MM.1S (cell line): ENCODE results near the gene TMEM198.

Experiments used
- EZH2 ChIP-seq: fragments of 300-600 bp; sonication (generic); optimal IDR thresholded peaks from 2 replicates; pipeline ENCODE3; 2017; ENCODE audit warnings: low read depth, mild to moderate bottlenecking, antibody characterized with exemption, low read length, mixed read lengths
- TF ChIP-seq, protein P1 (sequence below): fragments of 300-600 bp; sonication (generic); IDR thresholded peaks from 2 replicates; pipeline ENCODE4 v1.5.1; 2016; ENCODE audit warnings: antibody characterized with exemption, low read length, mixed read lengths

DNA sequence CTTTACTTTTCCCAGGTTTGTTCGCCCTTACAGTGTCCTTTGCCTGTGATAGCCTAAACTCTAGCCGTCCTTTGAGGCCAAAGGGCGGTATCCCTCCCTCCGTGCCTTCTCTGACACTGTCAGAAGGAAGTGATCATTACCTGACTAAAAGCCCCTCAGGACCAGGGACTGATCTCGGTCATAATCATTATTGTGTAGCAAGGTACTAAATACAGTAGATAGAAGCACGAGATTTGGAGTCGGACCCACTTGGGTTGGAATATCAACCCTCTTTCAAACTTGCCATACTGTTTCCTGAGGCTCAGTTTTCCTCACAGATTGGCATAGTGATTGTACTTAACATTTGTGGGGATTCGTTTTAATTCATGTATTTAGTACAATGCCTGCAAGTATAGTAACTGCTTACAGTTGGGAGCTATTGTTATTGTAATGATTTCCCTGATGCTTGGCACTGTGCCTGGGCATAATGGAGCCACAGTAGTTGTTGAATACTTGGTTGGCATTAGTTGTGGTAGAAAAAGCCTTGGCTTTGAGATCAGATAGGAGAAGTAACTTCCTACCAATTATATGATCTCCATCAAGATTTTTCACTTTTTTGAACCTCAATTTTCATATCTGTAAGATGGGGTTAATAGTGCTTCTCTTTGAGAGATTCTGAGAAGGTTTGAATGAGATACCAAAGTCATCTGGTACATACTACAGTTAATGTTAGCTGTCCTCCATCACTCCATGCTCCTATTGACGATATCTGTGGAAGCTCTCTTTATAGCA lies 54.7 kb downstream of the TMEM198 start:
- TF ChIP-seq, protein P1, sequence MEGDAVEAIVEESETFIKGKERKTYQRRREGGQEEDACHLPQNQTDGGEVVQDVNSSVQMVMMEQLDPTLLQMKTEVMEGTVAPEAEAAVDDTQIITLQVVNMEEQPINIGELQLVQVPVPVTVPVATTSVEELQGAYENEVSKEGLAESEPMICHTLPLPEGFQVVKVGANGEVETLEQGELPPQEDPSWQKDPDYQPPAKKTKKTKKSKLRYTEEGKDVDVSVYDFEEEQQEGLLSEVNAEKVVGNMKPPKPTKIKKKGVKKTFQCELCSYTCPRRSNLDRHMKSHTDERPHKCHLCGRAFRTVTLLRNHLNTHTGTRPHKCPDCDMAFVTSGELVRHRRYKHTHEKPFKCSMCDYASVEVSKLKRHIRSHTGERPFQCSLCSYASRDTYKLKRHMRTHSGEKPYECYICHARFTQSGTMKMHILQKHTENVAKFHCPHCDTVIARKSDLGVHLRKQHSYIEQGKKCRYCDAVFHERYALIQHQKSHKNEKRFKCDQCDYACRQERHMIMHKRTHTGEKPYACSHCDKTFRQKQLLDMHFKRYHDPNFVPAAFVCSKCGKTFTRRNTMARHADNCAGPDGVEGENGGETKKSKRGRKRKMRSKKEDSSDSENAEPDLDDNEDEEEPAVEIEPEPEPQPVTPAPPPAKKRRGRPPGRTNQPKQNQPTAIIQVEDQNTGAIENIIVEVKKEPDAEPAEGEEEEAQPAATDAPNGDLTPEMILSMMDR, result no peak
- TF ChIP-seq EZH2, result no peak
